ENCODE results near the gene PERCC1.

The PERCC1 gene

GRCh38 chr16:1457489-1458245 is 26.8 kb downstream of the PERCC1 start:
- H3K4me2 ChIP-seq (ENCODE audit: low read length): no peak overlapping the region
- peaks cover 38% of the 10 kb centered on the region for H3K36me3 ChIP-seq (ENCODE audit: insufficient read depth, low read length)
- no peak overlapping the region for H3K4me3 ChIP-seq (ENCODE audit: low read length)
- no peaks in the 10 kb centered on the region for H3K9me3 ChIP-seq (replicated peaks; ENCODE audit: low read length)
- no peaks in the 10 kb centered on the region for H3K4me1 ChIP-seq (ENCODE audit: control insufficient read depth, insufficient read depth, low read length)
- no peaks in the 10 kb centered on the region for H3K27me3 ChIP-seq (ENCODE audit: control insufficient read depth, insufficient read depth, low read length)
- no peak overlapping the region for H3K9ac ChIP-seq (ENCODE audit: low read depth, low read length)

- H3K4me2 ChIP-seq (ENCODE audit: low read length): no peak overlapping the region
- H3K4me3 ChIP-seq (ENCODE audit: low read length): no peak overlapping the region
- no peaks in the 10 kb centered on the region for H3K4me1 ChIP-seq (ENCODE audit: control insufficient read depth, insufficient read depth, low read length)
- no peak overlapping the region for H3K9ac ChIP-seq (ENCODE audit: low read depth, low read length)
- H3K9me3 ChIP-seq (replicated peaks; ENCODE audit: low read length): no peaks in the 10 kb centered on the region
- peaks cover 36% of the 10 kb centered on the region for H3K36me3 ChIP-seq (ENCODE audit: insufficient read depth, low read length)
- H3K27me3 ChIP-seq (ENCODE audit: control insufficient read depth, insufficient read depth, low read length): no peaks in the 10 kb centered on the region
Observed at GRCh38 chr16:1458336-1458976, 27.6 kb downstream of the PERCC1 start.

- no peaks in the 10 kb centered on the region for H3K4me1 ChIP-seq (ENCODE audit: control insufficient read depth, insufficient read depth, low read length)
- peaks cover 31% of the 10 kb centered on the region for H3K36me3 ChIP-seq (ENCODE audit: insufficient read depth, low read length)
- H3K4me3 ChIP-seq (ENCODE audit: low read length): no peak overlapping the region
- H3K27me3 ChIP-seq (ENCODE audit: control insufficient read depth, insufficient read depth, low read length): no peaks in the 10 kb centered on the region
- H3K9ac ChIP-seq (ENCODE audit: low read depth, low read length): no peak overlapping the region
- H3K9me3 ChIP-seq (replicated peaks; ENCODE audit: low read length): no peaks in the 10 kb centered on the region
- no peak overlapping the region for H3K4me2 ChIP-seq (ENCODE audit: low read length)
Observed at GRCh38 chr16:1458977-1459341, 28.1 kb downstream of the PERCC1 start.

GRCh38 chr16:1459967-1460366 is 29.1 kb downstream of the PERCC1 start:
- no peak overlapping the region for H3K4me3 ChIP-seq (ENCODE audit: low read length)
- peaks cover 22% of the 10 kb centered on the region for H3K36me3 ChIP-seq (ENCODE audit: insufficient read depth, low read length)
- no peaks in the 10 kb centered on the region for H3K4me1 ChIP-seq (ENCODE audit: control insufficient read depth, insufficient read depth, low read length)
- no peaks in the 10 kb centered on the region for H3K9me3 ChIP-seq (replicated peaks; ENCODE audit: low read length)
- no peak overlapping the region for H3K9ac ChIP-seq (ENCODE audit: low read depth, low read length)
- H3K4me2 ChIP-seq (ENCODE audit: low read length): no peak overlapping the region
- H3K27me3 ChIP-seq (ENCODE audit: control insufficient read depth, insufficient read depth, low read length): no peaks in the 10 kb centered on the region

GRCh38 chr16:1460602-1461138 is 29.8 kb downstream of the PERCC1 start:
- Histone ChIP-seq H3K9ac (ENCODE audit: low read depth, low read length) (no peak overlapping the region), H3K27me3 (ENCODE audit: control insufficient read depth, insufficient read depth, low read length) (no peaks in the 10 kb centered on the region), H3K4me2 (ENCODE audit: low read length) (no peak overlapping the region), H3K4me1 (ENCODE audit: control insufficient read depth, insufficient read depth, low read length) (no peaks in the 10 kb centered on the region), H3K4me3 (ENCODE audit: low read length) (no peak overlapping the region), H3K36me3 (ENCODE audit: insufficient read depth, low read length) (peaks cover 15% of the 10 kb centered on the region), H3K9me3 (replicated peaks; ENCODE audit: low read length) (no peaks in the 10 kb centered on the region)

GRCh38 chr16:1461146-1461545 is 30.3 kb downstream of the PERCC1 start:
- Histone ChIP-seq H3K27me3 (ENCODE audit: control insufficient read depth, insufficient read depth, low read length) (no peaks in the 10 kb centered on the region), H3K4me2 (ENCODE audit: low read length) (no peak overlapping the region), H3K4me1 (ENCODE audit: control insufficient read depth, insufficient read depth, low read length) (no peaks in the 10 kb centered on the region), H3K9me3 (replicated peaks; ENCODE audit: low read length) (no peaks in the 10 kb centered on the region), H3K4me3 (ENCODE audit: low read length) (no peak overlapping the region), H3K9ac (ENCODE audit: low read depth, low read length) (no peak overlapping the region), H3K36me3 (ENCODE audit: insufficient read depth, low read length) (peaks cover 11% of the 10 kb centered on the region)

GRCh38 chr16:1464196-1464893 is 33.5 kb downstream of the PERCC1 start:
- Histone ChIP-seq H3K27me3 (ENCODE audit: control insufficient read depth, insufficient read depth, low read length) (no peaks in the 10 kb centered on the region), H3K9ac (ENCODE audit: low read depth, low read length) (no peak overlapping the region), H3K4me3 (ENCODE audit: low read length) (no peak overlapping the region), H3K36me3 (ENCODE audit: insufficient read depth, low read length) (peaks cover 8% of the 10 kb centered on the region), H3K4me1 (ENCODE audit: control insufficient read depth, insufficient read depth, low read length) (no peaks in the 10 kb centered on the region), H3K9me3 (replicated peaks; ENCODE audit: low read length) (no peaks in the 10 kb centered on the region), H3K4me2 (ENCODE audit: low read length) (no peak overlapping the region)

GRCh38 chr16:1464894-1465566 is 34.2 kb downstream of the PERCC1 start:
- no peaks in the 10 kb centered on the region for H3K9me3 ChIP-seq (replicated peaks; ENCODE audit: low read length)
- no peak overlapping the region for H3K4me2 ChIP-seq (ENCODE audit: low read length)
- H3K9ac ChIP-seq (ENCODE audit: low read depth, low read length): no peak overlapping the region
- H3K4me1 ChIP-seq (ENCODE audit: control insufficient read depth, insufficient read depth, low read length): peaks cover 3% of the 10 kb centered on the region
- no peaks in the 10 kb centered on the region for H3K27me3 ChIP-seq (ENCODE audit: control insufficient read depth, insufficient read depth, low read length)
- peaks cover 8% of the 10 kb centered on the region for H3K36me3 ChIP-seq (ENCODE audit: insufficient read depth, low read length)
- no peak overlapping the region for H3K4me3 ChIP-seq (ENCODE audit: low read length)

GRCh38 chr16:1465567-1465915 is 34.7 kb downstream of the PERCC1 start:
- peaks cover 8% of the 10 kb centered on the region for H3K36me3 ChIP-seq (ENCODE audit: insufficient read depth, low read length)
- no peaks in the 10 kb centered on the region for H3K27me3 ChIP-seq (ENCODE audit: control insufficient read depth, insufficient read depth, low read length)
- peaks cover 9% of the 10 kb centered on the region for H3K4me1 ChIP-seq (ENCODE audit: control insufficient read depth, insufficient read depth, low read length)
- no peak overlapping the region for H3K9ac ChIP-seq (ENCODE audit: low read depth, low read length)
- no peak overlapping the region for H3K4me2 ChIP-seq (ENCODE audit: low read length)
- H3K9me3 ChIP-seq (replicated peaks; ENCODE audit: low read length): no peaks in the 10 kb centered on the region
- H3K4me3 ChIP-seq (ENCODE audit: low read length): no peak overlapping the region

GRCh38 chr16:1466054-1466453 is 35.2 kb downstream of the PERCC1 start:
- H3K4me1 ChIP-seq (ENCODE audit: control insufficient read depth, insufficient read depth, low read length): peaks cover 14% of the 10 kb centered on the region
- no peaks in the 10 kb centered on the region for H3K9me3 ChIP-seq (replicated peaks; ENCODE audit: low read length)
- H3K36me3 ChIP-seq (ENCODE audit: insufficient read depth, low read length): peaks cover 4% of the 10 kb centered on the region
- no peaks in the 10 kb centered on the region for H3K27me3 ChIP-seq (ENCODE audit: control insufficient read depth, insufficient read depth, low read length)
- H3K4me2 ChIP-seq (ENCODE audit: low read length): no peak overlapping the region
- no peak overlapping the region for H3K4me3 ChIP-seq (ENCODE audit: low read length)
- H3K9ac ChIP-seq (ENCODE audit: low read depth, low read length): no peak overlapping the region

- H3K4me2 ChIP-seq (ENCODE audit: low read length): no peak overlapping the region
- H3K4me3 ChIP-seq (ENCODE audit: low read length): no peak overlapping the region
- no peaks in the 10 kb centered on the region for H3K9me3 ChIP-seq (replicated peaks; ENCODE audit: low read length)
- no peaks in the 10 kb centered on the region for H3K27me3 ChIP-seq (ENCODE audit: control insufficient read depth, insufficient read depth, low read length)
- H3K36me3 ChIP-seq (ENCODE audit: insufficient read depth, low read length): peaks cover 3% of the 10 kb centered on the region
- H3K4me1 ChIP-seq (ENCODE audit: control insufficient read depth, insufficient read depth, low read length): peaks cover 20% of the 10 kb centered on the region
- H3K9ac ChIP-seq (ENCODE audit: low read depth, low read length): no peak overlapping the region
Observed at GRCh38 chr16:1466968-1467521, 36.2 kb downstream of the PERCC1 start.

Measured in skeletal muscle satellite cell (primary cell).